Forelimb muscle (tissue), 1 donor: Measurements from ENCODE around the gene MYO1F. TPM values are rescaled to one million over a fixed set of nuclear protein-coding genes. Genes with fewer than 3 reads are reported as not detected.
"Not testable (repeated sequence)": the region's sequence is repeated elsewhere in the genome, so short reads cannot be mapped to it uniquely, and the experiment has no call there.

Source experiments
- DNase-seq: peaks from one replicate; pipeline ENCODE4 v3.0.0-alpha.2; 2013; ENCODE audit warnings: low read depth
- polyA plus RNA-seq: library from polyadenylated mRNA; unstranded; fragments of 120-200 nt; gene quantifications from one replicate; pipeline ENCODE4 v1.2.1, GENCODE V29; 2013; ENCODE audit not compliant: insufficient read length

MYO1F gene
- polyA plus RNA-seq, 1 donor = 6.7 TPM

DNA sequence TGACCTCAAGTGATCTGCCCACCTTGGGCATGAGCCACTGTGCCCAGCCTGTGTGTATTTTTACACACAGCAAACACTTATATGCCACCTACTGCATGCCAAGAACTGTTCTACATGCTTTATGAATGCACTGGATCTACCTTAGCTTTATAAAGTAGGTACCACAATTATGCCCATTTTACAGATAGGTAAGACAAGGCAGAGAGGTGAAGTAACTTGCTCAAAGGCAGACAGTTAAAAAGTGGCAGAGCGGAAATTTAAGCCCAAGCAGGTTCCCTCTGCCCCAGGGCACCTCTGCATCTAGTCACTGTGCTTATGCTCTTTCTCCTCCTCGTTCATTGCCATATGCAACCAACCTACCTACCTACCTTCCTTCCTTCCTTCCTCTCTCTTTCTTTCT, 22.8 kb upstream of the MYO1F start:
- DNase-seq = no peak

DNA sequence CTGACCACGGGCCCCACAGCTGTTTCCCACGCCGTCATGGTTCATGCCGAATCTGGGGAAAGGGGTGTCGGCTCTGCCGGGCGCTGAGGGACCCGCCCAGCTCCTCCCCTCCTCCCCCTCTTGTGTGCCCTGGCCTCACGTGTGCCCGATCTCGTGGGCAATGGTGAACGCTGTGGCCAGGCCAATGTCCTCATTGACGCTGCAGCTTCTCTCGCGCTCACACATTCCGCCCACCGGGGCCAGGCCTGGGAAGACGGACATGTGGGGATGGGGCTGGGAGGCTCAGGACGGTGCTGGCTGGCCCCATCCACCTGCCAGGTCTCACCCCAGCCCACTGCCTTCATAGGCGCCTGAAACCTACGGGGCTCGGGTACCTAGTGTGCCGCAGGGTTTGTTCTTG, 18.9 kb upstream of the MYO1F start:
- no peak for DNase-seq

DNA sequence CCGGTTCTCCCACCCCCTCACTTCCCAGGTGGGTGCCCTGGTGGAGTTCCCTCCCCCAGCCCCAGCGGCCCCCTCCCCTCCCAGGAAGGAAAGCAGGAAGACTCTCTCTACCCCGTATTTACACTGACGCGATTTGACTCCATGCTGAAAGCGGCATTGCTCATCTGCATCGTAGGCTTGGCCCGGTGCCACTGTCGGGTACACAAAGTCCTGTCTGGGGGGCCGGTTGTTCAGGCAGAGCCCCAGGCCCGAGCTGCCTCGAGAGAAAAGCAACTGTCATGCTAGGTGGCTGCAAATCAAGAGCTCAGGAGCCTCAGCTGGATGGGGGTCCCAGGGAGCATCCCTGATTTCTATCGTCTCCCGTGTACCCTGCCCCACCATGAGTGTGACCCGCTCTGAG, 18.4 kb upstream of the MYO1F start:
- no peak for DNase-seq

DNA sequence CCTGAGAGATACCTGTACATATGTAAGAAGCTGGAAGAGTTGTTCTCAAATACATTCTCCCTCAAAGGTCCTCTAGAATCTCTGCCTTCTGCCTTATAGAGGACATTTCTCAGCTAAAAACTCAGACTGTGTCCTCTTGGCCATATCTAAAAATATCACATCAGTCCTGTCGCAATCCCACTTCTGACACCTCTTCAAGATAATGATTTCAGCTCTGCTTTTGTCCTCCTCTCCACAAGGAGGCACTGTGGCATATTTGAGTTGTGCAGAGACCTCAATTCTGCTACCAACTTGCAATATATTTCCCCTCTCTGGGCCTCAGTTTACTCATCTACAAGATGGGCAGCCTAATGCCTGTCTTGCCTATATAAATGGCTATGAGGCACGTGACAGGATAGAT, 16.7 kb upstream of the MYO1F start:
- no peak for DNase-seq

DNA sequence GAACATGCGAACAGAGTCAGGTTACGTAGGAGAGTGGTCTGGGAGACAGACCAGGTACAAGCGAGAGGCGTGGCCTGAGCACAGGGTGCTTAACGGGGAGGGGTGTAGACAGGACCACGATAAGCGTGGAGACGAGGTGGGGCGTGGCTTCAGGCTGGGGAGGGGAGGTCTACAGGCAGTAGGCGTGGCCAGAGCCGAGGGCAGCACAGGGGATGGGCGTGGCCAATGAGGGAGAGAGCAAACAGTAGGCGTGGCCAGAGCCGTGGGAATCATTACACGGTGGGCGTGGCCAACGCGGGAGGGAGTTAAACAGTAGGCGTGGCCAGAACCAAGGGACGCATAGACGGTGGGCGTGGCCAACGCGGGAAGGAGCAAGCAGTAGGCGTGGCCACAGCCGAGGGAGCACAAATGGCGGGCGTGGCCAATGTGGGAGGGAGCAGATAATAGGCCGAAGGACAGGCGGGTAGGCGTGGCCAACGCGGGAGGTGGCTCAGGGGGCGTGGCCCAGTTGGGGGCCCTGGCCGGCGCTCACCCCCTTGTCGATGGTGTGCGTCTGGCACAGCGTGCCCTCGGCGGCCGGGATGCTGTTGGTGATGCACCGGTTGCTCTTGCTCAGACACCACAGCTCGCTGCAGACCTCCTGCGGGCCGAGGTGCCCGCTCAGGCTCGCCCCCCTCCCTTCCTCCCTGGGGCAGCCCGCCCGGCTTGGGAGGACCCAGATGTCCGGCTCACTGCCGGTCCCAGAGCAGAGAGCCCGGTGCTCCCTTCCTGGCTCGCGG, 15.2 kb upstream of the MYO1F start:
- DNase-seq = peak; percentile 57

DNA sequence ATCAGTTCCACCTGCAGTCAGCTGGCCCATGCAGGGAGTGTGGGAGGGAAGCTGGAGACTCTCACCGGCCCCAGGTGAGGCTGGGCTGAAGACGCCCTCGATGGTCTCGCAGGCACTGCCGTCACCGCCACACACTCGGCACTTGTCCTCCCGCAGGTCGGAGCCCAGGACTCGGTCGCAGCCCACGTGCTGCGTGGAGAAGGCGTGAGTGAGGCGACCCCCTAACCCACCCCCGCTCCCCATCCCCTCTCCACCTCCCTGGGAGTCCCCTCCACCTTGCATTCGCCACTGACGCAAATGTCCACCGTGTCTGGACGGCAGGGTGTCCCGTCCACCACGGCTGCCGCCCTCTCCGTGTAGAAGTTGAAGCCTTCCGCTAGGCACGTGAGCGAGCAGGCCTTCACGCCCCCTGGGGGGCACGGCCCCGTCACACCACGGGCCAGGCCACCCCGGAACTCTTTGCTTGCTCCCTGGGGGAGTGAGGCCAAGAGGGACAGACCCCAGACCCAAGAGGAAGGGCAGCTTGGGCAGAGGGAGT, 12.0 kb upstream of the MYO1F start:
- no peak for DNase-seq

DNA sequence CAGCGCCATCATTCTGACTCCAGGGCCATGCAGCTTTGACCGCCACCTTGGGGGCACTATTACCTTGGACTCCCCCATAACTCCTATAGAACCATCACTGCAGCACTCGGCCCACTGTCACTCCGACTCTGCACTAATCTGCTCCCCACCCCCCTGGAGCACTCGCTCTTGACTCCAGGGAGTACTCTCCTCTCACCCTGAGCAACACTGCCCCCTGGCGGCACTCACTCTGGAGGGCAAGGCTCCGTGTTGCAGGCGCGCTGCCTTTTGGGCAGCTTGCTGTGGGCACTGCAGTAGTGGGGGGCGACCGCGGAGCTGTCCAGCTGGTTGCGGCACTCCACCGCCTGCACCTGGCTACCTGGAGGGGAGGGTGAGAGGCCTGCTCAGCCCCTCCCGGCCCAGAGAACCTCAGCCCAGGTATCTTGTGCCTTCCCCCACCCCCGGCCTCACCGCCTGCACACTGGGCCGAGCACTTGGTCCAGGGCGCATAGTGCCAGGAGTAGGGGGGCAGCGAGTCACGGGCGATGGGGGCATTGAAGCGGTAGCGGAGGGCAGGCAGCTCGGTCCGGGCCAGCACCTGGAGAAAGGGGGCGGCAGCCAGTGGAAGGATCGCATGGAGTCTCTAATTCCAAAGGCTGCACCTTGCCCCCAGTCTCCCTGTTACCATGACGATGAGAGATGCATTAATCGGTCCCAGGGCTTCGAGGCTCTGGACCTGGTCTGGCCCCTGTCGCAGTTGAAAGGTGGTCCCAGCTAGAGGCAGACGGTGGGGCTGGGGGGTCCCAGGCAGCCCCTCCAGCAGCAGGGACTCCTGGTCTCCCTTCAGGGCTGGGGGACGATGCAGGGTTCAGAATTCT, 8.9 kb upstream of the MYO1F start:
- no peak for DNase-seq

DNA sequence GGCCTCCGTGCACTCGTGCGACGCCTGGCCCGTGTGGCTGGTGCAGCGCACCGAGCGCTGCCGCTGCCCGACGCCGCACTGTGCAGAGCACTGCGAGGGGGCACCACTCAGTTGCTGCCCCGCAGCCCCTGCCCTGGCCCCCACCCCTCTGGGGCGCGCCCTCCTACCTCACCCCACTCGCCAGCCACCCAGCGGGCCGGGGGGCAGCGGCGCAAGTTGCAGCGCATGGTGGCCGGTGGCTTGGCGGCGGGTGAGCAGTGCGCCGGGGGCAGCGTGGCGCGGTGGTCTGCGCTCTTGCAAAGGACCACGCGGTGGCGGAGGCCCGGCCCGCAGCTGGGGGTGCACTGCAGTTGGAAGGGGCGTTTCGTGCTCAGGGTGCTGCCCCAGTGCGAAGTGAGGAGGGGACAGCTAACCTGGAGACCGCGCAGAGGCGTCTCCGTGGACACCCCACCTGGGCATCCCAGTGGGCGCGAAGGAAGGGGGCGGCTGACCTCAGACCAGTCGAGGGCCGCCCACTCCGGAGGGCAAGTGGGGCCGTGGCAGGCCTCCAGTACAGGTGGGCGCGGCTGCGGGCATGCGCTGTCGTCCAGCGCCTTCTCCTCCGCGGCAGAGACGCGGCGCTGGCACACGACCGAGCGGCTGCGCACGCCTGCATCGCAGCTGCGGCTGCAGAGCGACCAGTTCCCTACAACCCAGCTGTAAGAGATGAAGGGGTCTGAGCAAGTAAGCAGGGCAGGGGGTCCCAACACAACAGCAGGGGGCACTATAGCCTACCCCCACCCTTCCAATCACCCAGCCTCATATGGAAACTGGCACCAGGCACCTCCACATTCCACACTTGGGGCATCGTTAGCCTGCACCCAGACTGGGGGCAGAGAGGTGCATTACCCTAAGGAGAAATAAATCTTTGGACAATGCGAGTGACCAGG, 8.0 kb upstream of the MYO1F start:
- no peak for DNase-seq

DNA sequence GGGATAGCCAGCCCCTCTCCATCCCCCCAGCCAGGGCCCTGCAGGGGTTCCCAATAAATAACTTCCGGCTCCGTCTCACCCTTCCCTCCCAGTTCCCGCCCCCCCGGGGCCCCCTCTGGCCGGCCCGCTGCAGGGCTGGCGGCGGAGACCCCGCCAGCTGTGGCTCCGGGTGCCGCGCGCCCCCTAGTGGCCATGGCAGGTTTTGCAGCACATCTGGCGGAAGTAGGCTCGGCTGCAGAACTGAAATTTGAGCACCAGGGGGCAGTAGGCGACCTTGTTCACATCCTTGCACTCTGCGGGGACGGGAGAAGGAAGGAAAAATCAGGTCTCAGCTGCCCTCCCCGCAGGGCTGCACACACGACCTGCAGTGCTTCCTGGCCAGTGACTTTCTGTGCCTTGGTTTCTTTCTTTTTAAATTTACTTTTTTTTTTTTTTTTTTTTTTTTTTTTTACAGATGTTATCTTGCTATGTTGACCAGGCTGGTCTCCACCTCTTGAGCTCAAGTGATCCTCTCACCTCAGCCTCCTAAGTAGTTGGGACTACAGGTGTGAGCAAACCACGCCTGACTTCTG, 3.6 kb upstream of the MYO1F start:
- peak; percentile 65 for DNase-seq

DNA sequence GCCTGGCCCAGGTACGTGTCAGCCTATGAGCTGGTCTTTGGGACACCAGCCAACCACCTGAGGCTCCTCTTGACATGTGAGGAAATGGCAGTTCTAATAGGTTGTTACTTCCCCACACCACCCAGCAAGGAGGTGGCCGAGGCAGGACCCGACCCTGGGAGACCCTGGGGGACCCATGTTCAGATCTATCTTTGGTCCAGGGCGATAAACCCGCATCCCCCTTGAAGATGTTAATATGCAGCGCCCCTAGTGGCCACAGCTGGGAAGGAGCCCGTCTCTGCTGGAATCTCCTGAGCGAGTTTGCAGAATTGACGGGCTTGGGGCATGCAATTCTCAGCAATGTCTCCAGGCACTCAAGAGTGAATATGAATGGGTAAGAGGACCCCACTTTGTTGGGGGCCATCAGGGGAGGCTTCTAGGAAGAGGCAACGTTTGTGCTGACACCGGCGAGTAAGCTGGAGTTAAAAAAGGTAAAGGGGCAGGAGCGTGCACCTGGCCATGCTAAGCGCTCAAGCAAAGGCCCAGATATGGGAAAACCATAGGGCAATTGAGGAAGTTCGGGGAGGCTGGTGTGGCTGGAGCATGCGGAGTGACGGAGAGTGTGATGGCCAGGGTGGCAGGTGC, 1.5 kb upstream of the MYO1F start:
- DNase-seq = no peak

DNA sequence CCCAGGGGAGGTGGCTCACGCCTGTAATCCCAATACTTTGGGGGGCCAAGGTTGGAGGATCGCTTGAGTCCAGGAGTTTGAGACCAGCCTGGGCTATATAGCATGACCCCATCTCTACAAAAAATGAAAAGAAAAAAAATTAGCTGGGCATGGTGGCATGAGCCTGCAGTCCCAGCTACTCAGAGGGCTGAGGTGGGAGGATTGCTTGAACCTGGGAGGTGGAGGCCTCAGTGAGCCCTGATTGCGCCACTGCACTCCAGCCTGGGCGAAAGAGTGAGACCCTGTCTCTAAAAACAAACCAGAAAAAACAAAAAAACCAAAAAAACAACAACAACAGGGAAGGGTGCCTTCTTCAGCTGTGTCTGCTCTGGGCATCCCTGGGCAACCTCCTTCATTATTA, 499 bp upstream of the MYO1F start:
- DNase-seq = no peak

DNA sequence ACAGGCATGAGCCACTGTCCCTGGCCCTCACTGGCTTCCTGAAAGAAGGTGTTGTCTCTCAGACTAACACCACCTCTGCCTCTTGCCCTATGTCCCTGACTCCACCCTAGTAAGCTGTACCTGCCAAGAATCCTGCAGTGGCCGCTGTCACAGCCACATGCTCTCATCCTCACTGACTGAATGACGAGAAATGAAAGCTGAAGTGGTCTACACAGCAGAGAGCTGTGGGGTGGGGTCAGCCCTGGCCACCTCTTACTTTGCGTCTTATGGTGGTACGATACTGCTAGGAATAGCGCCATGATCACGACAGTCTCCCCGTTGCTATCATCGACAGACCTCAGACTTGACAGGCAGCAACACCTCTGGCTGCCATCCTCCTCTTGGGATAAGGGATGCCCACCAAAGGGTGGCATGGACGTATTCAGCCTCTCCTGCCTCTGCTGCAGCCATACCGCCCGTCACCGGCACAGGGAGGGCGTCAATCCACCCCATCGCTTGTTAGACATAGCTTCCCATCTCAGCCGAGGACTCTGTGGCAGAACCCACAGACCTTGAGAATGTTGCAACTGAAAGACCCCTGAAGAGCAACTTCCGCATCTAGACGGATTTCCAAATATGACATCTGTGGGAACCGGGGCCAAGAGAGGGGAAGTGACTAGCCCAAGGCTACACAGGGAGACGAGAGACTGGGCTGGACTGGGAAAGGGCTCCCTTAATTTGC, 809 bp downstream of the MYO1F start:
- DNase-seq = no peak

DNA sequence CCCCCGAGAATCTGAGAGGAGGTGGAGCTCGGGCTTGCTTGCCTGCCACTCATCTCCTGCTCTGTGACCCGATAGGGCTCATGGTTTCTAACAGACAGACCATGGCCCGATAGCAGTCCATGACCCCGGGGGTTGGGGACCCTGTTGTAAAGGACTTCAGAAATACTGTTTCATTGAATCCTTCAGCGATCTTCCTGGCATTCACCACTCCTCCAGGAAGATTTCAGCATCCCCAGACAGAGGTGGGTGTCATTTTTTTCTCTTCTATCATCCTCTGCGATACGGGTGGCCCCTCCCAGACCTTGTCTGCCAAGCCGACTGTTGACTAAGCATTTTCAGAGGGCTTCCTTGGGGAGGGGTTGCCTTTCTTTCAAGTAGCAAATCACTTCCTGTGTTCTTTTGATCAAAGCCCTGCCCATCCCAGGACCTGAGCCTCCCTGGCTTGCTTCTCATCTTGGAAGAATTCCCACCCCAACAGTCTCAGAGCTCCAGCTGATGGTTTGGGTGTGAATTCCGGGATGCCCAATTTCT, 1.7 kb downstream of the MYO1F start:
- no peak for DNase-seq

DNA sequence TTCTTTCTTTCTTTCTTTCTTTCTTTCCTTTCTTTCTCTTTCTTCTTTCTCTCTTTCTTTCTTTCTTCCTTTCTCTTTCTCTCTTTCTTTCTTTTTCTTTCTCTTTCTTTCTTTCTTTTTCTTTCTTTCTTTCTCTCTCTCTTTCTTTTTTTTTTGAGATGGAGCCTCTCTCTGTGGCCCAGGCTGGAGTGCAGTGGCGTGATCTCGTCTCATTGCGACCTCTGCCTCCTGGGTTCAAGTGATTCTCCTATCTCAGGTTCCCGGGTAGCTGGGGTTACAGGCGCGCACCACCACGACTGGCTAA, 2.7 kb downstream of the MYO1F start:
- DNase-seq = not testable (repeated sequence)

DNA sequence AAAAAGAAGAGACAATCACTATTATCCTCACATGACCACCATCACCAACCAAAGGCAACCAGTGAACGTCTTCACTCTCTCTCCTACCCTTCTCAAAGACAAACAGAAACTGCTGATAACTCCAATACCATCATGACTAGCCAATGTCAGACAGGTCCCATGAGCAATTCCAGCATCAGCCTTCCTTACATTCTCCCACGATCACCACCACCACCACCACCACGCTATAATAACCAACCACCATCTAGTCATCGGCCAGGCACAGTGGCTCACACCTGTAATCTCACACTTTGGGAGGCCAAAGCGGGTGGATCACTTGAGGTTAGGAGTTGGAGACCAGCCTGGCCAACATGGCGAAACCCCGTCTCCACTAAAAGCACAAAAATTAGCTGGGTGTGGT, 3.9 kb downstream of the MYO1F start:
- DNase-seq = no peak

DNA sequence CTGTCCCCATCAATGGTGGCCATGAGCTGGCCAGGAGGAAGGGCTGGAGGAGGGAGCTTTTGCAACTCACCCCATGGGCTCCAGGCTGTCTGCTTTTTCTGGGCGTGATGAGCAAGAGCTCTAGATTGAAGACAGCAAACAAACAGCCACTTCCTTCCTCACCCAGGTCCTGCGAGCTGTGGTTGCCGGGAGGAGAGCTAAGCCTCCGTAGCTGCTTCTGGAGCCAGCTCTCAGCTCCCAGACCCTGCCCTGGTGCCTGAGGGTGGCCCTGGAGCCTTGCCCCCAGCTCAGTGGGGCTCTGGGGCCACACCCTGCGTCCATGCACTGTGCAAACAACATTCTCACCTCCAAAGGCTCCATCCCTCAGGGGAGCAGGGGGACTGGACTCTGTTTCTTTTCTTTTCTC, 6.2 kb downstream of the MYO1F start:
- no peak for DNase-seq

DNA sequence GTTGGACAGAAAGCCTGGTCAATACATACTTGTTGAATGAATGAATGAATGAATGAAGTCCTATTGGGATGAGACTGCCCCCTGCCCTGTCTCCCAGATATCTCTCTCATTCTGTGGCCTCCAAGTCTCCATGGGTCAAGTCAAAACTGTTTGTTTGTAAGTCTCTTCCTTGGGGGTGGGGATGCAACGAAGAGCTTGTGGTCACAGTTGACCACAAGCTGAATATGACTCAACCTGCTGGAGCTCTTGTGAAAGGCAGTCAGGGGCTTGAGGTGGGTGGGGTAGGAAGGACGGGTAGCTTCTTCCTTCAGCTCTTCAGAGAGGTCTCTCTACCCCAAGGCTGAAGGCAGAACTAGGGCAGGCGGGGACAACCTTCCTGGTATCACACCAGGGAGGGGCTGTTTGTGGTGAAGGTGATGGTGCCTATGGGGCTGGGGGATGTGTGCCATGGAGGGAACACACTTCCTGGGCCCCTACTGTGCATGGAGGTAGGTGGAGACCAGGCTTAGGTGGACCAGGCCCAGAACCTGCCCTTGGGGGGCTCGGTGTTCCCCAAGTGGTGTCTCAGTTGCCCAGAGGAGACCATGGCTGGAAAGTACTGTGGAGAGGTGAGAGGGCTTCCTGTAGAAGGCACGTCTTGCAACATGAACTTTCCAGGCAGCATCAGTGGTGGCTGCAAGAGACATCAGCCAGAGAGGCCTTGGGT, 8.0 kb downstream of the MYO1F start:
- DNase-seq = no peak

DNA sequence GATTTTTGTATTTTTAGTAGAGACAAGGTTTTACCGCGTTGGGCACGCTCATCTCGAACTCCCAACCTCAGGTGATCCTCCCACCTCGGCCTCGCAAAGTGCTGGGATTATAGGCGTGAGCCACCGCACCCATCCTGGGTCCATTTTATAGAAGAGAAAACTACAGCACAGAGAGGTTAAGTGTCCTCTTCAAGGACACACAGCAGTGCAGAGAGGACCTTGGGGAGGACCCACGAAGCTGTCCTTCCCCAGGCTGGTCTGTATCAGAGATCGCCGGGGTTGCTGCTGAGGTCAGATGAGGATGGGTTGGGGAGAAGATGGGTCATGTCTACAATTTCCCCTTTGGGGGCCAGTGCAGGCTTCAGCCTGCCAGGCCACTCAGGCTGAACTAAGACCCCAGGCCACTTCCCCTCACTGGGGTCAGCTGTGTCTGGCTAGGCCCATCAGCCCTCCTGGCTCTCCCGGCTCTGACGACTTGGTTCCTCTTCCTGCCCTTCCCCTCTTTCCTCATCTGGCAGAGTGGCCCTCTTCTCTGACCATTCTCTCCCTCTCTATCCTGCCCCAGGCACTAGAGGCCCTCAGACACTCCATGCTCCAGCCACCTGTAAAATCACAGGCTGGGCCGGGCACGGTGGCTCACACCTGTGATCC, 9.6 kb downstream of the MYO1F start:
- no peak for DNase-seq

DNA sequence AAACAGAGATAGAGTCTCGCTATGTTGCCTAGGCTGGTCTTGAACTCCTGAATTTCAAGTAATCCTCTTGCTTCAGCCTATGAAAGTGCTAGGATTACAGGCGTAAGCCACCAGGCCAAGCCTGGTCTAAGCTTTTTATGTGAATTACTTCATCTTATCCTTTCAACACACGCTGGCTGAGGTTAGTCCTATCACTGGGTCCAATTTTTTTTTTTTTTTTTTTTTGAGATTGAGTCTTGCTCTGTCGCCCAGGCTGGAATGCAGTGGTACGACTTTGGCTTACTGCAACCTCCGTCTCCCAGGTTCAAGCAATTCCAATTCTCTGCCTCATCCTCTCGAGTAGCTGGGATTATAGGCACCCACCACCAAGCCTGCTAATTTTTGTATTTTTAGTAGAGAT, 10.4 kb downstream of the MYO1F start:
- DNase-seq = no peak
